HepG2 (cell line): ENCODE data around the gene ERCC6L2.

Source experiments
- FOXM1 ChIP-seq: sonication (generic); formaldehyde crosslinking; IDR thresholded peaks from 2 replicates; pipeline ENCODE4 v1.5.0; 2020; ENCODE audit warnings: missing genetic modification reagents
- GABPA ChIP-seq, 2 experiments: IDR thresholded peaks; 2 replicates each; pipeline ENCODE4 v1.6.1; 2011 to 2016; ENCODE audit warnings: low read depth in 2 of 2, low read length in 1 of 2, missing biosample characterization in 1 of 2, missing genetic modification characterization in 1 of 2
- MYNN ChIP-seq: sonication (generic); formaldehyde crosslinking; IDR thresholded peaks from 2 replicates; pipeline ENCODE4 v1.4.0; 2020; ENCODE audit warnings: mild to moderate bottlenecking, low read depth, missing genetic modification reagents
- NFE2L2 ChIP-seq: fragments of 150-350 bp; IDR thresholded peaks from 2 replicates; pipeline ENCODE4 v1.6.1; 2014; ENCODE audit warnings: low read length
- NFIC ChIP-seq: IDR thresholded peaks from 2 replicates; pipeline ENCODE4 v1.6.1; 2012; ENCODE audit warnings: mild to moderate bottlenecking, low read length, inconsistent platforms
- POLR2A ChIP-seq, 2 experiments: IDR thresholded peaks; 2 replicates each; pipeline ENCODE4 v1.6.1; 2011; ENCODE audit warnings: low read depth in 2 of 2, low read length in 2 of 2, mild to moderate bottlenecking in 1 of 2, moderate library complexity in 1 of 2; ENCODE audit not compliant: insufficient read depth in 1 of 2
- ZKSCAN8 ChIP-seq: IDR thresholded peaks from 2 replicates; pipeline ENCODE4 v1.6.1; 2016; ENCODE audit warnings: borderline replicate concordance, missing genetic modification reagents, missing compliant biosample characterization
- TF ChIP-seq, protein P1 (sequence below): sonication (generic); formaldehyde crosslinking; IDR thresholded peaks from 2 replicates; pipeline ENCODE4 v1.5.0; 2020; ENCODE audit warnings: mild to moderate bottlenecking, missing genetic modification reagents, moderate library complexity
- TF ChIP-seq, protein P2 (sequence below), 2 experiments: sonication (generic) in 1 of 2; formaldehyde crosslinking in 1 of 2; IDR thresholded peaks; 2 replicates each; pipeline versions ENCODE4 v1.4.0 to v1.6.1; 2018 to 2020; ENCODE audit warnings: missing genetic modification reagents in 2 of 2, borderline replicate concordance in 1 of 2, low read depth in 1 of 2, mild to moderate bottlenecking in 1 of 2, missing biosample characterization in 1 of 2
- TF ChIP-seq, protein P3 (sequence below): sonication (generic); formaldehyde crosslinking; IDR thresholded peaks from one replicate; pipeline ENCODE4 v1.5.1; 2020; ENCODE audit warnings: mild to moderate bottlenecking, missing genetic modification reagents; ENCODE audit errors: not compliant biosample characterization
- TF ChIP-seq, protein P4 (sequence below), 2 experiments: sonication (generic) in 1 of 2; formaldehyde crosslinking in 1 of 2; IDR thresholded peaks; 2 replicates each; pipeline versions ENCODE4 v1.5.1 to v1.6.1; 2011 to 2020; ENCODE audit warnings: borderline replicate concordance in 1 of 2, low read depth in 1 of 2, low read length in 1 of 2, mild to moderate bottlenecking in 1 of 2, missing genetic modification reagents in 1 of 2, moderate library complexity in 1 of 2
- TF ChIP-seq, protein P5 (sequence below): sonication (generic); formaldehyde crosslinking; IDR thresholded peaks from 2 replicates; pipeline ENCODE4 v1.5.1; 2020; ENCODE audit warnings: missing genetic modification reagents, mild to moderate bottlenecking, borderline replicate concordance

DNA sequence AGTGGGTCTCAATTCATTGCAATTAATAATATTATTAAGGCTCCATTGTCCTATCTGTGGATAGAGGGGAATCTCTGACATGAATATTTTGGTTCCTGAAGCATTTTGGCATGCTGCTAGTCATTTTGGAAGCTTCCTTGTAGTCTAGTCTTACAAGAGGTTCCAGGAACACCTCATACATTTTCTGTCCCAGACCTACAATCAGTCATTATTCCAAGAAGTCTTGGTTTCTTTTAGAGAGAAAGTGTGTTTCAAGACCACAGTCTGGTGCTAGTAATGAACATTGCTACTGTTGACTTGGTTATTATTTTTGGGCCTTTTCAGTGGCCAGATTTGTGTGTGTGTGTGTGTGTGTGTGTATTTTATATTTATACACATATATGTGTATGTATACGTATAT, 98.9 kb downstream of the ERCC6L2 start:
- TF ChIP-seq, protein P1, sequence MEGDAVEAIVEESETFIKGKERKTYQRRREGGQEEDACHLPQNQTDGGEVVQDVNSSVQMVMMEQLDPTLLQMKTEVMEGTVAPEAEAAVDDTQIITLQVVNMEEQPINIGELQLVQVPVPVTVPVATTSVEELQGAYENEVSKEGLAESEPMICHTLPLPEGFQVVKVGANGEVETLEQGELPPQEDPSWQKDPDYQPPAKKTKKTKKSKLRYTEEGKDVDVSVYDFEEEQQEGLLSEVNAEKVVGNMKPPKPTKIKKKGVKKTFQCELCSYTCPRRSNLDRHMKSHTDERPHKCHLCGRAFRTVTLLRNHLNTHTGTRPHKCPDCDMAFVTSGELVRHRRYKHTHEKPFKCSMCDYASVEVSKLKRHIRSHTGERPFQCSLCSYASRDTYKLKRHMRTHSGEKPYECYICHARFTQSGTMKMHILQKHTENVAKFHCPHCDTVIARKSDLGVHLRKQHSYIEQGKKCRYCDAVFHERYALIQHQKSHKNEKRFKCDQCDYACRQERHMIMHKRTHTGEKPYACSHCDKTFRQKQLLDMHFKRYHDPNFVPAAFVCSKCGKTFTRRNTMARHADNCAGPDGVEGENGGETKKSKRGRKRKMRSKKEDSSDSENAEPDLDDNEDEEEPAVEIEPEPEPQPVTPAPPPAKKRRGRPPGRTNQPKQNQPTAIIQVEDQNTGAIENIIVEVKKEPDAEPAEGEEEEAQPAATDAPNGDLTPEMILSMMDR = no peak
- TF ChIP-seq, protein P2, sequence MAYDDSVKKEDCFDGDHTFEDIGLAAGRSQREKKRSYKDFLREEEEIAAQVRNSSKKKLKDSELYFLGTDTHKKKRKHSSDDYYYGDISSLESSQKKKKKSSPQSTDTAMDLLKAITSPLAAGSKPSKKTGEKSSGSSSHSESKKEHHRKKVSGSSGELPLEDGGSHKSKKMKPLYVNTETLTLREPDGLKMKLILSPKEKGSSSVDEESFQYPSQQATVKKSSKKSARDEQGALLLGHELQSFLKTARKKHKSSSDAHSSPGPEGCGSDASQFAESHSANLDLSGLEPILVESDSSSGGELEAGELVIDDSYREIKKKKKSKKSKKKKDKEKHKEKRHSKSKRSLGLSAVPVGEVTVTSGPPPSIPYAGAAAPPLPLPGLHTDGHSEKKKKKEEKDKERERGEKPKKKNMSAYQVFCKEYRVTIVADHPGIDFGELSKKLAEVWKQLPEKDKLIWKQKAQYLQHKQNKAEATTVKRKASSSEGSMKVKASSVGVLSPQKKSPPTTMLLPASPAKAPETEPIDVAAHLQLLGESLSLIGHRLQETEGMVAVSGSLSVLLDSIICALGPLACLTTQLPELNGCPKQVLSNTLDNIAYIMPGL (CRISPR knock-in tag; IDR thresholded peaks at IDR 0.05; ENCODE audit: borderline replicate concordance in 1 of 2, low read depth in 1 of 2) = no peak
- no peak for TF ChIP-seq FOXM1 (CRISPR knock-in tag)
- TF ChIP-seq, protein P3, sequence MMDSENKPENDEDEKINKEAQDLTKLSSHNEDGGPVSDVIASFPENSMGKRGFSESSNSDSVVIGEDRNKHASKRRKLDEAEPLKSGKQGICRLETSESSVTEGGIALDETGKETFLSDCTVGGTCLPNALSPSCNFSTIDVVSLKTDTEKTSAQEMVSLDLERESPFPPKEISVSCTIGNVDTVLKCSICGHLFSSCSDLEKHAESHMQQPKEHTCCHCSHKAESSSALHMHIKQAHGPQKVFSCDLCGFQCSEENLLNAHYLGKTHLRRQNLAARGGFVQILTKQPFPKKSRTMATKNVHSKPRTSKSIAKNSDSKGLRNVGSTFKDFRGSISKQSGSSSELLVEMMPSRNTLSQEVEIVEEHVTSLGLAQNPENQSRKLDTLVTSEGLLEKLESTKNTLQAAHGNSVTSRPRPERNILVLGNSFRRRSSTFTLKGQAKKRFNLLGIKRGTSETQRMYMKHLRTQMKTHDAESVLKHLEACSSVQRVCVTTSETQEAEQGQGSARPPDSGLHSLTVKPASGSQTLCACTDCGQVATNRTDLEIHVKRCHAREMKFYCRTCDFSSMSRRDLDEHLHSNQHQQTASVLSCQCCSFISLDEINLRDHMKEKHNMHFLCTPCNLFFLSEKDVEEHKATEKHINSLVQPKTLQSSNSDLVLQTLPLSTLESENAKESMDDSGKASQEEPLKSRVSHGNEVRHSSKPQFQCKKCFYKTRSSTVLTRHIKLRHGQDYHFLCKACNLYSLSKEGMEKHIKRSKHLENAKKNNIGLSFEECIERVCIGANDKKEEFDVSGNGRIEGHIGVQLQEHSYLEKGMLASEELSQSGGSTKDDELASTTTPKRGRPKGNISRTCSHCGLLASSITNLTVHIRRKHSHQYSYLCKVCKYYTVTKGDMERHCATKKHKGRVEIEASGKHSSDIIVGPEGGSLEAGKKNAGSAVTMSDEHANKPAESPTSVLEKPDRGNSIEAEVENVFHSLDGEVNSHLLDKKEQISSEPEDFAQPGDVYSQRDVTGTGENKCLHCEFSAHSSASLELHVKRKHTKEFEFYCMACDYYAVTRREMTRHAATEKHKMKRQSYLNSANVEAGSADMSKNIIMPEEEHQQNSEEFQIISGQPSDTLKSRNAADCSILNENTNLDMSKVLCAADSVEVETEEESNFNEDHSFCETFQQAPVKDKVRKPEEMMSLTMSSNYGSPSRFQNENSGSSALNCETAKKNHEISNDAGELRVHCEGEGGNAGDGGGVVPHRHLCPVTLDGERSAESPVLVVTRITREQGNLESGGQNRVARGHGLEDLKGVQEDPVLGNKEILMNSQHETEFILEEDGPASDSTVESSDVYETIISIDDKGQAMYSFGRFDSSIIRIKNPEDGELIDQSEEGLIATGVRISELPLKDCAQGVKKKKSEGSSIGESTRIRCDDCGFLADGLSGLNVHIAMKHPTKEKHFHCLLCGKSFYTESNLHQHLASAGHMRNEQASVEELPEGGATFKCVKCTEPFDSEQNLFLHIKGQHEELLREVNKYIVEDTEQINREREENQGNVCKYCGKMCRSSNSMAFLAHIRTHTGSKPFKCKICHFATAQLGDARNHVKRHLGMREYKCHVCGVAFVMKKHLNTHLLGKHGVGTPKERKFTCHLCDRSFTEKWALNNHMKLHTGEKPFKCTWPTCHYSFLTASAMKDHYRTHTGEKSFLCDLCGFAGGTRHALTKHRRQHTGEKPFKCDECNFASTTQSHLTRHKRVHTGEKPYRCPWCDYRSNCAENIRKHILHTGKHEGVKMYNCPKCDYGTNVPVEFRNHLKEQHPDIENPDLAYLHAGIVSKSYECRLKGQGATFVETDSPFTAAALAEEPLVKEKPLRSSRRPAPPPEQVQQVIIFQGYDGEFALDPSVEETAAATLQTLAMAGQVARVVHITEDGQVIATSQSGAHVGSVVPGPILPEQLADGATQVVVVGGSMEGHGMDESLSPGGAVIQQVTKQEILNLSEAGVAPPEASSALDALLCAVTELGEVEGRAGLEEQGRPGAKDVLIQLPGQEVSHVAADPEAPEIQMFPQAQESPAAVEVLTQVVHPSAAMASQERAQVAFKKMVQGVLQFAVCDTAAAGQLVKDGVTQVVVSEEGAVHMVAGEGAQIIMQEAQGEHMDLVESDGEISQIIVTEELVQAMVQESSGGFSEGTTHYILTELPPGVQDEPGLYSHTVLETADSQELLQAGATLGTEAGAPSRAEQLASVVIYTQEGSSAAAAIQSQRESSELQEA (CRISPR knock-in tag) = no peak
- TF ChIP-seq NFE2L2 = no peak
- TF ChIP-seq GABPA (IDR thresholded peaks at IDR 0.05; ENCODE audit: low read depth, low read length) = no peak
- no peak for TF ChIP-seq GABPA (CRISPR knock-in tag; IDR thresholded peaks at IDR 0.05; ENCODE audit: low read depth)
- TF ChIP-seq ZKSCAN8 (CRISPR knock-in tag) = no peak
- TF ChIP-seq NFIC = no peak
- TF ChIP-seq, protein P4, sequence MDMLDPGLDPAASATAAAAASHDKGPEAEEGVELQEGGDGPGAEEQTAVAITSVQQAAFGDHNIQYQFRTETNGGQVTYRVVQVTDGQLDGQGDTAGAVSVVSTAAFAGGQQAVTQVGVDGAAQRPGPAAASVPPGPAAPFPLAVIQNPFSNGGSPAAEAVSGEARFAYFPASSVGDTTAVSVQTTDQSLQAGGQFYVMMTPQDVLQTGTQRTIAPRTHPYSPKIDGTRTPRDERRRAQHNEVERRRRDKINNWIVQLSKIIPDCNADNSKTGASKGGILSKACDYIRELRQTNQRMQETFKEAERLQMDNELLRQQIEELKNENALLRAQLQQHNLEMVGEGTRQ (IDR thresholded peaks at IDR 0.05; ENCODE audit: low read depth, low read length) = no peak
- TF ChIP-seq, protein P4 (CRISPR knock-in tag; IDR thresholded peaks at IDR 0.05; ENCODE audit: borderline replicate concordance) = no peak
- no peak for TF ChIP-seq POLR2A (IDR thresholded peaks at IDR 0.05; ENCODE audit: insufficient read depth in 1 of 2, low read depth in 2 of 2, low read length in 2 of 2)
- no peak for TF ChIP-seq MYNN
- TF ChIP-seq, protein P5, sequence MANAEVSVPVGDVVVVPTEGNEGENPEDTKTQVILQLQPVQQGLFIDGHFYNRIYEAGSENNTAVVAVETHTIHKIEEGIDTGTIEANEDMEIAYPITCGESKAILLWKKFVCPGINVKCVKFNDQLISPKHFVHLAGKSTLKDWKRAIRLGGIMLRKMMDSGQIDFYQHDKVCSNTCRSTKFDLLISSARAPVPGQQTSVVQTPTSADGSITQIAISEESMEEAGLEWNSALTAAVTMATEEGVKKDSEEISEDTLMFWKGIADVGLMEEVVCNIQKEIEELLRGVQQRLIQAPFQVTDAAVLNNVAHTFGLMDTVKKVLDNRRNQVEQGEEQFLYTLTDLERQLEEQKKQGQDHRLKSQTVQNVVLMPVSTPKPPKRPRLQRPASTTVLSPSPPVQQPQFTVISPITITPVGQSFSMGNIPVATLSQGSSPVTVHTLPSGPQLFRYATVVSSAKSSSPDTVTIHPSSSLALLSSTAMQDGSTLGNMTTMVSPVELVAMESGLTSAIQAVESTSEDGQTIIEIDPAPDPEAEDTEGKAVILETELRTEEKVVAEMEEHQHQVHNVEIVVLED (CRISPR knock-in tag) = no peak
